Rectal smooth muscle tissue (tissue), 1 donor: ENCODE data around the gene EAF1.

Experiments
- H3K27ac ChIP-seq: one replicate; pipeline ENCODE4 v1.7.0; 2013; ENCODE audit warnings: low read depth, low read length, inconsistent platforms
- H3K27me3 ChIP-seq: one replicate; pipeline ENCODE4 v1.7.0; 2013; ENCODE audit warnings: low read length; ENCODE audit not compliant: control insufficient read depth, insufficient read depth
- H3K36me3 ChIP-seq: one replicate; pipeline ENCODE4 v1.7.0; 2013; ENCODE audit warnings: low read length; ENCODE audit not compliant: control insufficient read depth, insufficient read depth
- H3K4me1 ChIP-seq: one replicate; pipeline ENCODE4 v1.7.0; 2013; ENCODE audit warnings: low read length; ENCODE audit not compliant: control insufficient read depth, insufficient read depth
- H3K4me3 ChIP-seq: one replicate; pipeline ENCODE4 v1.7.0; 2013; ENCODE audit warnings: low read length
- H3K9ac ChIP-seq: one replicate; pipeline ENCODE4 v1.7.0; 2013; ENCODE audit warnings: low read length

EAF1 gene

GRCh38 chr3:15443826-15444524, 16.6 kb downstream of the EAF1 start:
- Histone ChIP-seq H3K9ac (no peak overlapping the region), H3K4me1 (no peaks in the 10 kb centered on the region), H3K27ac (no peak overlapping the region), H3K4me3 (no peak overlapping the region), H3K36me3 (peaks cover 13% of the 10 kb centered on the region), H3K27me3 (no peaks in the 10 kb centered on the region)

GRCh38 chr3:15449489-15450224, 22.3 kb downstream of the EAF1 start:
- H3K36me3 ChIP-seq: no peaks in the 10 kb centered on the region
- no peak overlapping the region for H3K9ac ChIP-seq
- no peak overlapping the region for H3K27ac ChIP-seq
- H3K4me1 ChIP-seq: no peaks in the 10 kb centered on the region
- H3K4me3 ChIP-seq: no peak overlapping the region
- no peaks in the 10 kb centered on the region for H3K27me3 ChIP-seq

DNA sequence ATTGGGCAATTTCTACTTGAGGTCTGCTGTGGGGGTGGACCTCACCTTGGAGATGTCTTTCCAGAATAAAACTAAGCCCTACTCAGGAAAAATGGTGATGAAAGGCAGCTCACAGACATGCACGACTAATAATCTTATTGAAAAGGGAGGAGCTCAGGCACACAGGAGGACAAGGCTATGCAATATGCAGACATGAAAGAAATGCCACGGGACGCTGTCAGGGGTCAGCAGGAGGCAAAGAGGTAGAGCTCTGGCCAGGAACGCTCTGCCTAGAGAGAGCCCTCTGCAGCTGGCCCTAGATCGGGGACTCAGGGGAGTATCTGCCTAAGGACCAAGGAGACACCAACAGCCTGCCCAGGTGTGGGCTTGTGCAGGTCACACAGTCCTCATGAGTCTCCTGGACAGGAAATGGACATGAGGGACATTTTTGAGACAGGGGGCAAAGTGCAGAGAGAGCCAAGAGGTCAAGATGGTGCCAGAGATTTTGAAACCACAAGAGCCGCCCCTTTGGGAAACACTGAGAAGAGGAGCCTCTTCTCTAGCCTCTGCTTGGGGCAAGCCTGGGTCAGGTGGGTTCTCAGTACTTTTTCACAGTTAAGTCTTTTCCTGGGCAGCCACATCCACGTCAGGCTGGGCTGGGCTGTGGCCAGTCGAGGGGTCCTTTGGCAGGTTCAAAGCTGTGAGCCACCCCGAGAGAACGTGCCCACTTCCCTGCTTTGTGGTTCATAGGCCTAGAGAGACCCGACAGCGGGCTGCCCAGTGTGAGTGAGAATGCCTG, 23.2 kb downstream of the EAF1 start:
- no peak overlapping the region for H3K27ac ChIP-seq
- H3K4me3 ChIP-seq: no peak overlapping the region
- no peaks in the 10 kb centered on the region for H3K27me3 ChIP-seq
- H3K9ac ChIP-seq: no peak overlapping the region
- no peaks in the 10 kb centered on the region for H3K36me3 ChIP-seq
- H3K4me1 ChIP-seq: no peaks in the 10 kb centered on the region

GRCh38 chr3:15451216-15452113, 24.1 kb downstream of the EAF1 start:
- no peak overlapping the region for H3K4me3 ChIP-seq
- H3K27ac ChIP-seq: no peak overlapping the region
- H3K4me1 ChIP-seq: no peaks in the 10 kb centered on the region
- H3K9ac ChIP-seq: no peak overlapping the region
- H3K36me3 ChIP-seq: no peaks in the 10 kb centered on the region
- H3K27me3 ChIP-seq: no peaks in the 10 kb centered on the region

GRCh38 chr3:15452156-15452555, 24.8 kb downstream of the EAF1 start:
- H3K27ac ChIP-seq: no peak overlapping the region
- H3K27me3 ChIP-seq: no peaks in the 10 kb centered on the region
- H3K36me3 ChIP-seq: no peaks in the 10 kb centered on the region
- no peak overlapping the region for H3K9ac ChIP-seq
- no peak overlapping the region for H3K4me3 ChIP-seq
- H3K4me1 ChIP-seq: no peaks in the 10 kb centered on the region

DNA sequence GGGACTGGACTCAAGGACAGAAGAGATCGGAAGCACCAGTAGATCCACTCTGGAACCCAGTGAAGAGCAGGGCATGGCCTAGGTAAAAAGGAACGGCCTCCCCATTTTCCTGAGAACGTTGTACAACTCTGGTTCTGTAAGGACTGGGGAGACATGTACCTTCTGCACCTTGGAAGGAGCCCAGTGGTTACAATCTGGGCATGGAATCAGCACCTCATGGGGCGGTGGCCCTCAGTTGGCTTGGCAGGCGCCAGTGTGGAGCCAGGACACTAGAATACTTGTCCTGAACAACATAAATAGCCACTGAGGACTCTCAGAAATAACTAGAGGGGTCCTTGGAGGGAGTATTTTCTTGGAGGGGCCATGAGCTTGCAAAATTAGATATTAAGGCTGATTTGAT, 25.6 kb downstream of the EAF1 start:
- Histone ChIP-seq H3K27ac (no peak overlapping the region), H3K27me3 (no peaks in the 10 kb centered on the region), H3K36me3 (no peaks in the 10 kb centered on the region), H3K9ac (no peak overlapping the region), H3K4me3 (no peak overlapping the region), H3K4me1 (no peaks in the 10 kb centered on the region)

GRCh38 chr3:15453501-15453900, 26.1 kb downstream of the EAF1 start:
- no peak overlapping the region for H3K4me3 ChIP-seq
- no peak overlapping the region for H3K27ac ChIP-seq
- H3K36me3 ChIP-seq: no peaks in the 10 kb centered on the region
- H3K27me3 ChIP-seq: no peaks in the 10 kb centered on the region
- no peaks in the 10 kb centered on the region for H3K4me1 ChIP-seq
- no peak overlapping the region for H3K9ac ChIP-seq

GRCh38 chr3:15453991-15454625, 26.7 kb downstream of the EAF1 start:
- Histone ChIP-seq H3K9ac (no peak overlapping the region), H3K4me1 (no peaks in the 10 kb centered on the region), H3K4me3 (no peak overlapping the region), H3K36me3 (no peaks in the 10 kb centered on the region), H3K27ac (no peak overlapping the region), H3K27me3 (no peaks in the 10 kb centered on the region)

- Histone ChIP-seq H3K9ac (no peak overlapping the region), H3K27me3 (no peaks in the 10 kb centered on the region), H3K4me3 (no peak overlapping the region), H3K36me3 (no peaks in the 10 kb centered on the region), H3K4me1 (no peaks in the 10 kb centered on the region), H3K27ac (no peak overlapping the region)
These were observed 27.6 kb downstream of the EAF1 start for GRCh38 chr3:15454965-15455364.

GRCh38 chr3:15455756-15456155, 28.4 kb downstream of the EAF1 start:
- H3K4me1 ChIP-seq: no peaks in the 10 kb centered on the region
- no peaks in the 10 kb centered on the region for H3K27me3 ChIP-seq
- no peak overlapping the region for H3K4me3 ChIP-seq
- H3K36me3 ChIP-seq: no peaks in the 10 kb centered on the region
- no peak overlapping the region for H3K9ac ChIP-seq
- H3K27ac ChIP-seq: no peak overlapping the region

DNA sequence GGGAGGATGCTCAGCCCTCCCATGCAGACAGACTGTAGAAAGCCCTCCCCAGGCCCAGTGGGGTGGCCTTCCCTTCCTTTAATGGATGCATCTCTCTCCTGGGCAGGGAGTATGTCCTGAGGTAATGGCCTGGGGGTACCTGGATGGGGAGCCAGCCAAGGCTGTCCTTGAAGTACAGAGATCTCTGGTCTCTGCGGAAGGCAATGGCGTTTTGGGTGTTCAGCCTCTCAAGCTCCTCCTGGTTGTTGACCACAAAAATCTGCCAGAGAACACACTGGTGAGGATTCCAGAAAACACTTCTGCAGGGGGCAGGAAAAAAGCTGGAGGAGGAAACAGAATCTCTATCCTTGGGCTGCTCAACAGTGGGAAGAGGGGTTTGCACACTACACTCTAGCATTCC, 28.9 kb downstream of the EAF1 start:
- no peaks in the 10 kb centered on the region for H3K27me3 ChIP-seq

More for the DNA sequence above, 28.9 kb downstream of the EAF1 start:
- H3K27ac ChIP-seq: no peak overlapping the region
- H3K36me3 ChIP-seq: no peaks in the 10 kb centered on the region
- no peak overlapping the region for H3K9ac ChIP-seq
- H3K4me1 ChIP-seq: no peaks in the 10 kb centered on the region
- H3K4me3 ChIP-seq: no peak overlapping the region
